B cell (primary cell): ENCODE measurements around the gene SPP1. TPM values are rescaled to one million over a fixed set of nuclear protein-coding genes. Genes with fewer than 3 reads are reported as not detected.

Experiments used
- ATAC-seq: fragments of 200-7000 bp; cut with Tn5 transposase; one replicate; pipeline ENCODE4 v1.10.0; 2021; ENCODE audit warnings: low read depth, mild to moderate bottlenecking, moderate number of reproducible peaks, moderate library complexity
- CTCF ChIA-PET: fragments of 350-600 bp; sonication (Branson Sonifier 250); formaldehyde crosslinking; loops from one replicate; lab custom pipeline; 2021; ENCODE audit warnings: antibody characterized with exemption, inconsistent platforms; lab: Charles Lee
- POLR2A ChIA-PET: fragments of 350-600 bp; sonication (Branson Sonifier 250); formaldehyde crosslinking; loops from one replicate; lab custom pipeline; 2021; ENCODE audit warnings: antibody characterized with exemption; lab: Charles Lee
- DNase-seq: peaks from one replicate; pipeline ENCODE4 v3.0.0; 2013
- H2AFZ ChIP-seq: 2 replicates; pipeline ENCODE4 v1.6.1; 2012; ENCODE audit warnings: mild to moderate bottlenecking, low read depth, low read length; ENCODE audit not compliant: insufficient read depth, poor library complexity, severe bottlenecking
- H3K27ac ChIP-seq, 2 donors: 1 replicate in 1 of 2; 2 replicates in 1 of 2; pipeline ENCODE4 v1.5.1; 2012 to 2013; ENCODE audit warnings: low read length in 2 of 2, mild to moderate bottlenecking in 2 of 2, moderate library complexity in 1 of 2
- H3K27me3 ChIP-seq, 4 experiments: fragments of 200-600 bp in 1 of 4; sonication (generic) in 1 of 4; replicated peaks in 1 of 4; 1 replicate in 2 of 4; 2 replicates in 2 of 4; pipeline versions ENCODE4 v1.6.1 to v1.7.0; 2013 to 2016; ENCODE audit warnings: low read length in 3 of 4, mild to moderate bottlenecking in 2 of 4, mixed read lengths in 1 of 4, moderate library complexity in 1 of 4; ENCODE audit not compliant: insufficient read depth in 4 of 4, control insufficient read depth in 3 of 4; ENCODE audit errors: control extremely low read depth in 1 of 4
- H3K36me3 ChIP-seq, 2 experiments: replicated peaks in 1 of 2; 1 replicate in 1 of 2; 2 replicates in 1 of 2; pipeline versions ENCODE4 v1.6.1 to v1.7.1; 2013; ENCODE audit warnings: low read length in 1 of 2; ENCODE audit not compliant: insufficient read depth in 2 of 2, control insufficient read depth in 1 of 2; ENCODE audit errors: control extremely low read depth in 1 of 2, extremely low read depth in 1 of 2
- H3K4me1 ChIP-seq, 2 donors: fragments of 200-600 bp in 1 of 2; sonication (generic) in 1 of 2; 1 replicate in 1 of 2; 2 replicates in 1 of 2; pipeline versions ENCODE4 v1.5.1 to v1.6.1; 2013 to 2017; ENCODE audit warnings: low read length in 2 of 2; ENCODE audit not compliant: control insufficient read depth in 2 of 2, insufficient read depth in 2 of 2
- H3K4me2 ChIP-seq: replicated peaks from 2 replicates; pipeline ENCODE3; 2012; ENCODE audit warnings: mild to moderate bottlenecking, low read depth, low read length; ENCODE audit not compliant: poor library complexity, severe bottlenecking
- H3K4me3 ChIP-seq, 5 experiments: fragments of 200-600 bp in 1 of 5; sonication (generic) in 1 of 5; 1 replicate in 3 of 5; 2 replicates in 2 of 5; pipeline versions ENCODE4 v1.5.1 to v1.7.0; 2011 to 2016; ENCODE audit warnings: low read length in 4 of 5, mild to moderate bottlenecking in 4 of 5, low read depth in 2 of 5, control low read depth in 1 of 5, moderate library complexity in 1 of 5; ENCODE audit not compliant: insufficient read depth in 1 of 5; ENCODE audit errors: control extremely low read depth in 1 of 5, extremely low read depth in 1 of 5
- H3K79me2 ChIP-seq: fragments of 200-600 bp; sonication (generic); one replicate; pipeline ENCODE4 v1.6.0; 2016; ENCODE audit warnings: low read length; ENCODE audit not compliant: control insufficient read depth, insufficient read depth
- H3K9ac ChIP-seq: fragments of 200-600 bp; sonication (generic); 2 replicates; pipeline ENCODE4 v1.6.1; 2017; ENCODE audit warnings: mild to moderate bottlenecking, low read length, moderate library complexity
- H3K9me3 ChIP-seq, 3 donors: one replicate each; pipeline versions ENCODE4 v1.6.1 to v1.7.1; 2013; ENCODE audit warnings: low read length in 2 of 3; ENCODE audit not compliant: control insufficient read depth in 2 of 3, insufficient read depth in 1 of 3; ENCODE audit errors: control extremely low read depth in 1 of 3
- H4K20me1 ChIP-seq: 2 replicates; pipeline ENCODE4 v1.6.0; 2012; ENCODE audit warnings: mild to moderate bottlenecking, low read length; ENCODE audit not compliant: insufficient read depth, control insufficient read depth, poor library complexity, severe bottlenecking
- H3K27ac Mint-ChIP-seq: one replicate; pipeline ENCODE4 v1.8.0; 2021; ENCODE audit warnings: mixed read lengths
- H3K27me3 Mint-ChIP-seq: one replicate; pipeline ENCODE4 v1.8.0; 2021; ENCODE audit warnings: mixed read lengths
- H3K4me1 Mint-ChIP-seq: one replicate; pipeline ENCODE4 v1.8.0; 2021; ENCODE audit warnings: mixed read lengths
- H3K4me3 Mint-ChIP-seq: one replicate; pipeline ENCODE4 v1.8.0; 2021; ENCODE audit warnings: mixed read lengths
- H3K9me3 Mint-ChIP-seq: one replicate; pipeline ENCODE4 v1.8.0; 2022; ENCODE audit warnings: mixed read lengths; ENCODE audit not compliant: insufficient read depth
- CTCF ChIP-seq: fragments of 200-600 bp; IDR thresholded peaks from one replicate; pipeline ENCODE4 v1.8.0; 2022; ENCODE audit warnings: antibody characterized with exemption, mild to moderate bottlenecking
- EZH2 ChIP-seq: IDR thresholded peaks from 2 replicates; pipeline ENCODE4 v1.6.1; 2012; ENCODE audit warnings: borderline replicate concordance, low read depth, mild to moderate bottlenecking, moderate library complexity, low read length; ENCODE audit not compliant: insufficient read depth, poor library complexity, severe bottlenecking
- WGBS: methylation state at CpG from one replicate; pipeline ENCODE4 v1.1.5; 2013; ENCODE audit warnings: missing lambda C conversion rate; ENCODE audit not compliant: insufficient coverage; 5-methylcytosine and 5-hydroxymethylcytosine counted together
- intact Hi-C: fragments of 100-400 bp; cut with micrococcal nuclease; formaldehyde crosslinking; loops from one replicate; pipeline ENCODE4 v1.10.0; 2022
- polyA plus RNA-seq: library from polyadenylated mRNA; depleted of rRNA; stranded (reverse); fragments of >200 nt; gene quantifications from 2 replicates; pipeline ENCODE4 v1.2.3, GENCODE V29; 2012
- total RNA-seq, 2 donors: library from RNA; stranded (reverse); fragments of 120-200 nt in 1 of 2; gene quantifications; 1 replicate in 1 of 2; 2 replicates in 1 of 2; pipeline versions ENCODE4 v1.2.3 to v1.2.4, GENCODE V29; 2013 to 2022

The SPP1 gene
- total and polyA plus RNA-seq, 2 donors (not counting 1 experiment from before 2014, with no cell fraction given) = not detected

- Mint-ChIP-seq H3K9me3 (no peaks in the 10 kb centered on the region), H3K4me1 (no peaks in the 10 kb centered on the region), H3K27ac (no peak overlapping the region), H3K27me3 (no peaks in the 10 kb centered on the region), H3K4me3 (no peak overlapping the region)
- intact Hi-C loops = no loop called here
- no peaks in the 10 kb centered on the region for H3K27me3 ChIP-seq
- CTCF ChIA-PET = interaction anchor here (1.2 to 3.3 kb wide), 2 partner anchors 11 to 13 kb away, joined by 4 to 19 read pairs; partner anchors contain the start of gene SPP1
- POLR2A ChIA-PET = no interaction called here
- no peak overlapping the region for H2AFZ ChIP-seq
- no peaks in the 10 kb centered on the region for H3K36me3 ChIP-seq
- no CpG with 5 or more reads among the region's 5 CpGs for WGBS
- no peak overlapping the region for H3K4me2 ChIP-seq
- peaks cover 0 to 10% (median 0%) of the 10 kb centered on the region in 3 donors for H3K9me3 ChIP-seq
- H3K4me3 ChIP-seq = no peak overlapping the region
- TF ChIP-seq EZH2 (no peak), CTCF (no peak)
- DNase-seq (no peak), ATAC-seq (no peak)
- no peaks in the 10 kb centered on the region for H3K4me1 ChIP-seq
- no peaks in the 10 kb centered on the region for H4K20me1 ChIP-seq
- H3K27ac ChIP-seq = no peak overlapping the region
- H3K9ac ChIP-seq = no peak overlapping the region
- no peaks in the 10 kb centered on the region for H3K79me2 ChIP-seq
Measured at GRCh38 chr4:87962398-87963146, 12.9 kb upstream of the SPP1 start.

GRCh38 chr4:87965501-87965975, 10.0 kb upstream of the SPP1 start:
- H3K4me1 Mint-ChIP-seq = no peaks in the 10 kb centered on the region
- no peak overlapping the region for H3K27ac Mint-ChIP-seq
- no peak overlapping the region for H3K4me3 Mint-ChIP-seq
- ChIA-PET CTCF (no interaction called here), POLR2A (no interaction called here)
- Histone ChIP-seq H3K79me2 (no peaks in the 10 kb centered on the region), H3K4me3 (no peak overlapping the region), H3K36me3 (no peaks in the 10 kb centered on the region), H3K4me1 (no peaks in the 10 kb centered on the region), H3K9ac (no peak overlapping the region), H3K9me3 (peaks cover 0 to 10% (median 0%) of the 10 kb centered on the region in 3 donors), H2AFZ (no peak overlapping the region), H3K27ac (no peak overlapping the region), H3K27me3 (no peaks in the 10 kb centered on the region), H3K4me2 (no peak overlapping the region), H4K20me1 (no peaks in the 10 kb centered on the region)
- peaks cover 6% of the 10 kb centered on the region for H3K27me3 Mint-ChIP-seq
- 90% methylated on average over 19 of the region's 21 CpGs for WGBS
- no peak for ATAC-seq
- intact Hi-C loops = no loop called here
- no peaks in the 10 kb centered on the region for H3K9me3 Mint-ChIP-seq
- TF ChIP-seq CTCF (no peak), EZH2 (no peak)
- no peak for DNase-seq
